SIG-M5 treated with dmso at 0.1 percent for 504 hours (cell line): ENCODE measurements around the gene GAS2L1.

Source experiments
- DNase-seq: peaks from one replicate; lab custom pipeline; 2025; ENCODE audit not compliant: unreplicated experiment; lab: John Stamatoyannopoulos, UW

The GAS2L1 gene

DNA sequence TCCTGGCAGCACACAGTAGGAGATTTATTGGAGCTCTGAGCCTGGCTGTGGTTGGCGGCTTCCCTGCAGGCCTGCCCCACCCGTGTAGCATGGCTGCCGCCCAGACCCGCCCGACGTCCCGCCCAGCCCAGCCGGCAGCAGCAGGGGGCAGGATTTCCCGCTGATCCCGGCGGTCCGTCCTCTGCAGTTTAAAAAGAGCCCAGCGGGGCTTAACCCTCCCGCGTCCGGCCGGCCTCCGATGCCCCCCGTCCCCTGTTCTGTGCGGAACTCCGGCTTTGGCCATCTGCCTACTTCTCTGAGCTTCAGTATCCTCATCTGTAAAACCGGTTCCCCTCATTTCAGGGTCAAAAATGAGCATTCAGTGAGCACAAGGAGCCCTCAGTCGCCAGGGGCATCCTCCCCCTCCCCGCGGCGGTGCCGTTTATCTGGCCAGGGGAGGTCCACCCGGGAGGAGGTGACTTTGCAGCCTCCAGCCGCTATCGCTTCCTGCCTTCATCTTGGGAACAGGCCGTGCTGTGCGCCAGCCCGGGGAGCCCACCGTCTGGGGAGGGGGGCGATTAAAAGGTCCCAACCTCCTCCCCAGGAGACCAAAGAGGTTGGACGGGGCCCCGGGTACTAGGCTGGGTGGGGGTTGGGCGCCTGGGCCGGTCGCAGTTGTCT lies at the start of gene GAS2L1:
Gene GAS2L1 (plus strand): TSS at position 476 of the 660 bp plus-strand sequence. CDS start 1,456 bp downstream, outside the sequence.
- DNase-seq = peak; percentile 42

DNA sequence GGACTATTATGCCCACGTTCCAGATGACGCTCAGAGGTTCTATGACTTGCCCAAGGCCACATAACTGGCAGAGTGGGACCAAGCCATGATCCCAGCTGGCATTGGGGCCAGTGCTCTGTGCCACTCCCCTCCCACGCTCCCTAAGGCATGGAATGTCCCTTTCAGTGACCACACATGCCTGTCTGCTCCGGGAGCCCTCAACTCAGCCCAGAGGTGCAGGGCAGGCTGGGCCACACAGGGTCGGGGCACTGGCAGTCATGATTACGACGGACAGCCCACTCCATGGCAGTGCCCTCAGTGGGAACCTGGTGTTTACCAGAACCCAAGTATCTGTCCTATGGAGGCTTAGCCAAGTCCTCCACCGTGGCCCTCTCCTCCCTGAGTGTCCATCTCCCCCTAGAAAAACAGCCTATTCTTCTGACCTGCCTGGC lies 48.7 kb upstream of the GAS2L1 start:
- no peak for DNase-seq

DNA sequence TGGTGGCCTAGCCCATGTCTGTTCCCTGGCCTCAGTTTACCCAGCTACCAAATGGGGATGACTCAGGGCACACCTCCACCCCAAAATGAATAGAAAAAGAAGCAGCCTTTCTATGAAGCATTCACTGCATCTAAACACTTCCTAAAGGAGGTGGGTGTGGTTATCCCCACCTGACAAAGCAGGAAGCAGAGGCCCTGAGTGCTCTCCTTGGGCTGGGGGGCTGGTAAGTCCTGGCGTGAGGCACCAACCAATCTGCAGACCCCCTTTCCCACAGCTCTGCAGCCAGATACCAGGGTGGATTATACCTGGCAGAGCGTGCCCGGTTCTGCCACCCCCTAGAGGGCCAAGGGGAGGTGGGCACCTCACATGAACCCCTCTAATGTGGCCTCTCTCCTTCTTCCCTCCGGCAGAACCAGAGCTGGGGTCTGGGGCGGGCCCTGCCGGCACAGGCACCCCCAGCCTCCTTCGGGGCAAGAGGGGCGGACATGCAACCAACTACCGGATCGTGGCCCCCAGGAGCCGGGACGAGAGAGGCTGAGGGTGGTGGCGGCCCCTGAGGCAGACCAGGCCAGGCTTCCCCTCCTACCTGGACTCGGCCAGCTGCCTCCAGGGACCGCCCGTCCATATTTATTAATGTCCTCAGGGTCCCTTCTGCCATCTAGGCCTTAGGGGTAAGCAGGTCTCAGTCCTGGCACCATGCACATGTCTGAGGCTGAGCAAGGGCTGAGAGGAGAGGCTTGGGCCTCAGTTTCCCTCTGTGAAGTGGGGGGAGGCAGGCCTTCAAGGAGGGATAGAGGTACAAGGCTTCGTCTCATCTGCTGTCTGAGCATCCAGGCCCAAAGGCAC lies 47.8 kb upstream of the GAS2L1 start:
- DNase-seq = no peak

DNA sequence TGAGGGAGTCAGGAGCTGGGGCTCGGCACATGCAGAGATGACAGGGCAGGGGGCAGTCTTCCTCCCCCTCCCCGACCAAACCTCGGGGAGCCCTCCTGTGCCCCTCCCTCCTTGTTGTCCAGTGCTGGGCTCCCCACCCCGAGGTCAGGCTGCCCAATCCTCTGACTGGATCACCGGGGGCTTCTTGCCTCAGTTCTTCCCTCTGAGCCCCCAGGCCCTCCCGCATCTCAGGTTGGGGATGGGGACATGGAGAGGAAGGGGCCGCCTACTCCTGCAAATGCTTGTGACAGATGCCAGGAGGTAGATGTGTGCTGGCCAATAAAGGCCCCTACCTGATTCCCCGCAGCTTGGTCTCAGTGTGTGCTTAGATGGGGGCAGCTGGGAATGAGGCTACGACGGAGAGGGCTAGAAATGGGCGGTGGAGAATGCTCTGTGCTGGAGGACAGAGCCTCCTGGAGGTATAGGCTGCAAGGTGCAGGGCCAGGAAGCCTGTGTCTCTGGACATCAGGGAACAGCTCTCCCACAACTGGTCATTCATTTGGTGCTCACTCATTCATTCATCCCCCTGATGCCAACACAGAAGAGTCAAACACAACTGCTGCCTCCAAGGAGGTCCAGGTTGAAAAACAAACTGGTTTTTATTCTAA lies 47.1 kb upstream of the GAS2L1 start:
- no peak for DNase-seq

DNA sequence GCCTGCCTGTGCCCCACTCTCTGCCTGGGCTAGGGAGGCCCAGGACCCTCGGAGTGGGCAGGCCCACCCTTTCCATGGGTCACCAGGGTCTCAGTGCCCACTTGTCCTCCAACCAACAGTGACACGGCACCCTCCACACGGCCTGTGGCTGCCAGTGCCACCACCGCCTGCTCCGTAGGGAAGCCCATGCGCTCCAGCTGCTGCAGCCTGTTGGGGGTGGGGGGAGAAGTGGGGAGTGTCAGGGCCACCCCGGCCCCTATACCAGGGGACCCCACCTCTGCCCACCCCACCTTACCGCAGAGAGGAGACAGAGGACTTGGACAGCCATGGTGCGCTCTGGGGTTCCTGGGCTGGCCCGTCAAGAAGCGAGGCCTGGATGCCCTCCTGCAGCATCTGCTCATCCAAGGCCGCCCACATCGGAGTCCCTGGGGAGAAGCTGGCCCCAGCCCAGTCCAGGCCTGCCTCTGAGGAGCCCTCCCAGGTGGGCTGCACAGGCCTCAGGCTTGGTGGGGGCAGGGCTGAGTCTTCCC lies 46.4 kb upstream of the GAS2L1 start:
- DNase-seq = no peak

DNA sequence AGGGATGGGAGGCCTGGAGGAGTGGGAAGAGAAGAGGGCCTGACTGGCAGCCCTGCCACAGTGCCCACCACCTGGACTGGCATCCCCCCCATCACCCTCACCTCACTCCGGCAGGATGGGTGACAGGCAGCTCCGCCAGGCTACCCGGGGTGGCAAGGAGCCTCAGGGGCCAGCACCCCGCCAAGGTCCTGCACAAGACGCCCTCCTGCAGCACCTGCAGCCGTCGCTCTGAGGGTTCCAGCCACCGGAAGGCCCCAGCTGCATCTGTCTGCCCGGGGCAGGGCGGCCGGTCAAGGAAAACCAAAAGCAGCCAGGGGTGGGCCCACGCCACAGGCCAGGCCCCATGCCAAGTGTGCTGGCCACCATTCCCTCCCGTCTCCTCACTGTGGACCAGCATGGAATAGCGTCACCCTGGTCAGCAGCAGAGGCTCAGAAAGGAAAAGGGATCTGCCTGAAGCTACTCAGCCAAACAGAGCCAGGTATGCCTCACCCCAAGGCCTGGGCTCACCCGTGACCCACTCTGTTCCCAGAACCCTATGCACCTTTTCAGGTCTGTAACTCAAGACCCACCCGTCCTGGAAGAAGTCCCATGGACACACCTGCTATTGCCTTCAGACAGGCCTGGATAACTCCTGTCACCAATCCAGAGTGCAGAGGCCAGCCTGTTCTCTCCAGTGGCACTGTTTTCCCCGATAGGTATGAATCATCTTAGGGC lies 45.7 kb upstream of the GAS2L1 start:
- DNase-seq = no peak

DNA sequence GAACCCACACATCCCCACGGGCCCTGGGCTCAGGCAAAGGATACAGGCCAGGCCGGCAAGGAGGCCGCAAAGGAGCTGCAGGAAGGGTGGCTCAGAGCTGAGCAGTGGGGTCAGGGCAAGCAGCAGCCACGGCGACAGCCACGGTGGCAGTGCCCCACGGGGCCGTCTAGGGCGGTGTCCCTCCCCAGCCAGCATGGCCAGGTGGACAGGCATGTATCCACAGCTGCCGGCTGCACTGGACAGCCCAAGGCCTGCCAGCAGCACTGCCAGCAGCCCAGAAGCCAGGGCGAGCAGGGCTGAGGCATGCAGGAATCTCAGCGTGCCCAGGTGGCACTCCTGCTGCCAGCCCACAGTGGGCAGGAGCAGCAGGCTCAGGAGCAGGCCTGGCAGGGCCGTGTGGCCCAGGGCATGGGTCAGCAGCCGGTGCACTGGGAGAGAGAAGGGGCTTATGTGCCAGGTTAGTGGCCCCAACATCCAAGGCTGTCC lies 42.6 kb upstream of the GAS2L1 start:
- DNase-seq = no peak

DNA sequence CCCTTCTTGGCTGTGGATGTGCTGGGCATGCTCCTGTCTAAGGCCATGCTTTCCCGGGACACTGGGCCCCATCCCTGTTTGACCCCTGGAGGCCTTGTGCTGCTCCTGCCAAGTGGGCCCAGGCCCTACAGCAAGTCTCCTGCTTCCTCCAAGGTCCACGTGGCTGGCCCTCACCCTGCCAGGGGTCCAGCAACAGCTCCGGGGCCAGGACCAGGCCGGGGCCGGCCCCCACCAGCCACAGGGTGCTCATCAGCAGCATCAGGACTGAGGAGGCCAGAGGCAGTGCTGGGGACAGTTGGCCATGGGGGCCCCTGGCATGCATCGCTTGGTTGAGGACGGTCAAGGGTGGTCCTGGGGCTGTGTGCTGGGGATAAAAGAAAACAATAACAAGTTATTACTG lies 41.1 kb upstream of the GAS2L1 start:
- no peak for DNase-seq

DNA sequence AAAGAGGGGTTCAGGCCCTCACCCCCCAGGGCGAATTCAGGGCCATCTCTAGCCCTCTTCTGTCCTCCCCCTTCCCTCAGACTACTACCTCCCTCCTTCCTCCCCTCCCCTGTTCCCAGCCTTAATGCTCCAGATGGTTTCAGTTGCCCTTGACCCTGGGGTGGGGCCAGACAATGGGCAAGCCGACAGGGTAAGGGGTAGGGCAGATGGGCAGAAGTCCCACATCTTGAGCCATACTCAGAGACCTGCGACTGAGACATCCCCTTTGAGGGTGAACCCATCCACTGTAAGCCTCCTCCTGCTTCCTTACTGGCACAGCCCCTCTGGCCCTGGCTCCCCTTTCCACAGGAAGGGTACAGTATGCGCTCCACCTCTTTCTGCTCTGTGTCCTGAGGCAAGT lies 40.5 kb upstream of the GAS2L1 start:
- no peak for DNase-seq

DNA sequence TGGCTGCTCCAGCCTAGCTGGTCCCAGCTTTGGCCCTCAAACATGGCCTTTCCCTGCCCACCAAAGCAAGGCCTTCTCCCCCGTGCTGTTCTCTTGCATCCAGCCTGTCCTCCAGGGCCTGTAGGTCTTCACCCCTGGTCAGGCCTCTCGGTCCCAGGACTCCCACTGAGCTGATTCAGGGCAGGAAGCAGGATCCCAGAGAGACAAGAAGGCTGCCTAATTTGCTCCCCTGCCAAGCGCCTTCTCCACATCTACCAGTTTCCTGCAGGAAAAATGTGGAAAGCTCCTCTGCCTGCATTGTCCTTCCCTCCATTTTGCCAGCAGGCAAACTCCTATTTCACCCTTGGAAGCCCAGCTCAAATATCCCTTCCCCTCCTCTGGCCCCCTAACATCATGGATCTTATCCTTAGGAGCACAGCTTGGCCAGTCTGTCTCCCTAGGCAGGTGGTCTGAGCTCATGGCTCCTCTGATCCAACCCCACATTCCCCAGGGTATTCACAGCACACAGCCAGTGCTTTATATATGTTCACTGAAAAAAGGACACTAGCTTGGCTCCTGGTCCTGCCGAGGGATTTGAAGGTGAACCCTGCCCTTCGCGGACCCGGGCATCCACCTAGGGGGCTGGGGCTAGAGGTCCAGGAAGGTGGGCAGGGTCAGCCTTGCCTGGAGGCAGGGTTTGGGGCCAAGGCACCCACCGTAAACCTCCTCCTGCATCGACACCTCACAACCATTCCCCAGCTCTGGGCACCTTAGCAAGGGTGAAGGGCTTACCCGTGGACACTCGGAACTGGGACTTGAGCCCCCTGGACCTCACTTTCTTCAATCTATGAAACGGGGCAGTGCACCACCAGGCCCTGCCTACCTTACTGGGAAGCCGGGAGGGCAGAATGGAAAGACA lies 39.6 kb upstream of the GAS2L1 start:
- DNase-seq = no peak

DNA sequence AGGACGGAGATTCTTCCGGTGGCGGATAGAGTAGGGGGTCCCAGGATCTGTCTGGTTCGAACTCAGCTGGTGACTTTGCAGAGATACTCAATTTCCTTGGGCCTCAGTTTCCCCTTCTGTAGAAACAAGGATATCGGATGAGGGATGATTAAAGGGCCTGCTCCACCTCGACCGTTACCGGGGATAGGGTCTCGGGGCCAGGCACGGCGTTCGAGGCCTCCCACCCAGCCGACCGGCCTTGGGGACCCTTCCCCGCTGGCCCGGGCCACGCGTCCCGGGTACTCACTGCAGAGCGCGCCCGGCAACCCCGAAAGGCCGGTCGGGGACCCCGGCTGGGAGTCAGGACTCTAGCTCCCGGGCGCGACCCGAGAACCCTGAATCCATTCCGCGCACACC lies 39.0 kb upstream of the GAS2L1 start:
- DNase-seq = no peak

DNA sequence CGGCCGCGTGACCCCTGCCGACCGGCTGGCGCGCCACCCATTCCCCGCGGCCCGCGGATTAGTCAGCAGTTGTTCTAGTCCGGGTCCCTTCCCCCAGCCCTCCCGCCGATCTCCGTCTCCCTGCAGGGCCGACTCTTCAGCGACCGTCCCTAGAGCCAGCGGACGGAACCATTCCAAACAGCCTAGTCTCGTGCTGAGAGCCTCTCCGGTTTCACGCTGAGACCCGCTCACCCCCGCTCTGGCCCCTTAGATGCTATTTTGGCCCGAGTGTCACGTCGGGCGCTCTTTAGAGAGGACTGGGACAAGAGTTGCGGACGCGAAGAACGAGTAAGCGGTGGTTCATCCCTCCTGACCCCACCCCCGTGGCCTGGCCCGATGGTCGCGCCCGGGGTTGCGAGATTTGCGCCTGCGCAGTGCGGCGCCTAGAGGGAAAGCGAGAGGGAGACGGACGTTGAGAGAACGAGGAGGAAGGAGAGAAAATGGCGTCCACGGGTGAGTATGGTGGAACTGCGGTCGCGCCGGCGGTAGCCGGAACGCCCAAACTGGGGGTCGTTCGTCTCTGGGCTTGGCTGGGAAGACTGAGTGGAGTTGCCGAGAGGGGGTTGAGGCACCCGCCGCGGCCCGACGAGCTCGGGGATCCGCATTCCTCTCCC lies 38.5 kb upstream of the GAS2L1 start, which contains the start of the genes EWSR1 and RHBDD3:
Gene EWSR1 (plus strand): TSS at position 411 of the 653 bp plus-strand sequence. CDS start 69 bp downstream, at position 480.
Gene RHBDD3 (minus strand): TSS at position 124 of the 653 bp plus-strand sequence. CDS start 2,355 bp downstream, outside the sequence.
- peak; percentile 92 for DNase-seq

DNA sequence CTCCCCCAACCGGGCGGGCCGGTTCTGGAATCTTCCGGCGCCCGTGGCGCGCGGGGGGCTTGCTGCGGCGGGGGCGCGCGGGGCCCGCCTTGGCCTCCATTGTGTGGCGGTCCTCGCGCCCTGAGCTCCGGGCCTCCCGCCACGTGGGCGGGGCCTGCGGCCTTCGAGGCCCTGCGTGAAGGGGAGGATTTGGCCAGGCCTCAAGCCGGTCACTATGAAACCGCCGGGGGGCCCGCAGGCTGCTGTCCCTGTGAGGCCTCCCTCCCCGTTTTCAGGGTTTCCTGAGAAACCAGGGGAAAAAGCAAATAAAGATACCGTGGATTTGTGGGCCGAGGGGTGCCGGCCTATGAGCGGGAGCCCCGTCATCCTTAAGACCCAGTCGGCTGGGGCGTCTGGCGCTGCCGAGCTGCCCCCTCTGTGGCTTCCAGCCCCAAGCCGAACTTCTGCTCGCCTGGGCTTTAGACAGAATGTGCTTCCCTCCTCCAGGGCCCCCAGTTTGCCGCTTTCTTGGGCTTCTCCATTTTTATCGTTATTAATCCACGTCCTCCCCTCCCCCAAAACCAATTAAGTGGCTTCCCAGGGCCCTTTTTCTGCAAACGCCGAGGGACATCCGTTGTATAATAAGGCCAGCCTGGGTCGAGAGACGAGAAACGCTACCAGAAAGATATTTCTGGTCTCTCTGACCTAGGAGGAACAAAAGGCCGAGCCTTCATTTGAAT lies 37.8 kb upstream of the GAS2L1 start:
- DNase-seq = no peak

DNA sequence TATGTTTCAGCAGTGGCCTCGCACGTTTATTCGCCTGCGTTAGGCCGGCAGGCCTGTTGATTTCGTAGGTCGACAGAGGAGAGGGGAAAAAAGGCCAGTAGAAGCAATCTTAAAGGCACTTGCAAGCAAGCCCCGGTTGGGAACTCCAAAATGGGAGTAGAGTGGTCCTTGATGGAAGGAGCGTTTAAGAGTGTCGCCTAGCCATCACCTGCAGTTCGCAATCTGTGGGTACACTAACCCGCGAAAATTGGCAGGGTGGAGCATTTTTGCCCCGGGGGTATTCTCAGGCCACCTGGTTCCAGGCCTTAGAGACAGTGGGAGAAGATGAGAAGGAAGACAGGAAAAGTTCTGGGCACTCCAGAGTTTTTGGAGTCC lies 37.2 kb upstream of the GAS2L1 start:
- no peak for DNase-seq

DNA sequence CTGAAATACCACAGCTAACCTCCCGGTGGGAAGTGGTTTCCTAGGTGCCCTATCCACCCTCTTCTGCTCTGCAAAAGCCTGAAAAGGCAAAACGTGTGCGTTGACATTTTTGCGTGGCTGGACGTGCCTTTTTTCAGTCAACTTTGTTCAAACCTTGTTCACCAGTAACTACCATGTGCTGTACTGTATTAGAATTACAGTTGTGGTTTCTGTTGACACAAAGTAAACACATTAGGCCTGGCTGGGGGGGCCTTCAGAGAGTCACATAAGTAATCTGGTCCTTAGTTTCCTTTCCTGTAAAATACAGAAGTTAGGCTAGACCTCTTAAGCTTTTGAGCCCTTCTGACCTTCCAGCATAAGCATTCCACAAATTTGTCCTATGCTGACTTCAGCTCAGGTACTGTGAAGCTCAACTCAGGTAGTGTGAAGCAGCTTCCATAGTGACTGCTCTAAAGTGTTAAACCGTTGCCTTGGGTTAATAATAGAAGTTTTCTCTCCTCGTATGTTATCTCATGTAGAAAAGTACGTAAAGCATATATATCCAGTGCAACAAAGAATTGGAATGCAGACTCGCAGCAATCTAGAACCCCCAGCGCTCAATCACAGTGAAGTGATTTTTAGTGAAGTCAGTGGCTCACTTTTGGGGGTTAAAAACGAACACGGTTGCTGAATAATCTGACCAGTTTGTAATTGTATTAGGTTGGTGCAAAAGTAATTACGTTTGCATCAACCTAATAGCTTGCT lies 36.5 kb upstream of the GAS2L1 start:
- peak; percentile 42 for DNase-seq

DNA sequence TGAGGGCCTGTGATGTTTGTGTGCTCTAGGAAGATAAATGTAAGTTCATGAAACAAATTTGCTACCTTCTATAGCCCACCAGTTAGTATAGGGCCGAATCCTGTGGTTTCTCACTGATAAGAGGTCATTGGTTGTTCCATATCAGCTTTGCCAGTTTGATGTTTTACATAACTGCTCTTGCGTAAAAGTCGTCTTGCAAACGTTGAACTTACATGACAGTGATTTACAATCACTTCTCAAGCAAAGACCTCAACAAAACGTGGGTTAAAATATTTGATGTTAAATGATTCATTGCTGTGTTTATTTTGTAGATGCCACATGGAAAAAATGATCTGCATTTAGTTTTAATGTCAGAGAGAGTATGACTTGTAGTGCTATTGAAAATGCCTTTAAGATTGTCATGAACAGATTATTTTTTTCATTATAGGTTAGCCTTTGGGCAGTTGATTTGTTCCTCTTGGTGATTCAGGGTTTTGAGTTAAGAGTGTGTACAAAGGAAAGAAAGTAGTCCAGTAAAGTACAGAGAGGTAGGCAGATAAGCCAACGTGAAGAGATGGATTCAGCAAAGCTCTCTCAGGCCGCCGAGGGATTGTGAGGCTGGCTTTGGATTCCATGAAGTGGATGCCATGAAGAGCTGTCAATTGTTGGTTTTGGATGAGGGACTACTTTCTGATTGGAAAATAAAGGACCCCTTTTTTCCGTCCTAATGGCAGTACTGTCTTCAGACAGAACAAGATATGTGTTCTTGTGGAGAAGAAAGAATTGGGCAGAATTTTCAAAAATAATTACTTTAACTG lies 35.8 kb upstream of the GAS2L1 start:
- DNase-seq = peak; percentile 41

DNA sequence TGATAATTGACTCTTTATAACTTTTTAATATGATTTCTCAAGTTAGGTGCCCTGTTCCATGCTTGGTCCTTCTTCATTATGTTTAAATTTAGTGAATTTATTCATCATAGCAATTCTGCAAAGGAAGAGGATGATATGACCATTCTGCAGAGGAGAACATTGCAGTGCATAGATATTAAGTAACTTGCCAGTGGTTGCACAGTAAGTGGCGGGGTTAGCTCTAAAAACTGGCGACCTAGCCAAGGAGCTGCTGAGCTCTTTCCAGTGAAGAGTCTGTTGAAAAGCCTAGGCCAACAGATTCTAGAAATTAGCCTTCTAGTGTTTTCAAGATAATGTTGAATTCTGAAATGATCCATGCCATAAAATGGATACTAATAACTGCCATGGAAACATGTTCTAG lies 33.8 kb upstream of the GAS2L1 start:
- no peak for DNase-seq
